Trophoblast cell (in vitro differentiated cells and primary cell): ENCODE results near the gene TF.
A peak's percentile ranks its signal among the peaks of the same experiment; 100 is the strongest.

ENCODE experiments used
- DNase-seq, 2 donors: peaks; one replicate each; pipeline ENCODE4 v3.0.0-alpha.2; 2016
- H2AFZ ChIP-seq: 2 replicates; pipeline ENCODE4 v1.6.1; 2013; ENCODE audit warnings: low read length, moderate library complexity, mild to moderate bottlenecking; ENCODE audit not compliant: insufficient read depth, poor library complexity
- H2AK5ac ChIP-seq: 2 replicates; pipeline ENCODE4 v1.6.1; 2013; ENCODE audit warnings: mild to moderate bottlenecking, low read length
- H2BK120ac ChIP-seq: 2 replicates; pipeline ENCODE4 v1.6.1; 2013; ENCODE audit warnings: low read length, mild to moderate bottlenecking, moderate library complexity; ENCODE audit not compliant: insufficient read depth, poor library complexity
- H2BK12ac ChIP-seq: 2 replicates; pipeline ENCODE4 v1.6.1; 2013; ENCODE audit warnings: mild to moderate bottlenecking, low read length, moderate library complexity
- H2BK5ac ChIP-seq: 2 replicates; pipeline ENCODE4 v1.6.1; 2013; ENCODE audit warnings: low read length, low read depth, moderate library complexity, mild to moderate bottlenecking; ENCODE audit not compliant: poor library complexity
- H3K14ac ChIP-seq: 2 replicates; pipeline ENCODE4 v1.6.1; 2013; ENCODE audit warnings: mild to moderate bottlenecking, low read length
- H3K18ac ChIP-seq: 2 replicates; pipeline ENCODE4 v1.6.1; 2013; ENCODE audit warnings: mild to moderate bottlenecking, low read length
- H3K23ac ChIP-seq: 2 replicates; pipeline ENCODE4 v1.6.1; 2013; ENCODE audit warnings: low read length
- H3K27ac ChIP-seq: 2 replicates; pipeline ENCODE4 v1.5.1; 2013; ENCODE audit warnings: low read depth, mild to moderate bottlenecking, inconsistent platforms, low read length, moderate library complexity
- H3K27me3 ChIP-seq: 2 replicates; pipeline ENCODE4 v1.6.1; 2013; ENCODE audit warnings: inconsistent platforms, mild to moderate bottlenecking, low read length, moderate library complexity; ENCODE audit not compliant: insufficient read depth
- H3K36me3 ChIP-seq, 2 experiments: 1 replicate in 1 of 2; 2 replicates in 1 of 2; pipeline ENCODE4 v1.6.1; 2013; ENCODE audit warnings: low read length in 2 of 2, mild to moderate bottlenecking in 2 of 2, moderate library complexity in 1 of 2; ENCODE audit not compliant: insufficient read depth in 2 of 2, control insufficient read depth in 1 of 2
- H3K4ac ChIP-seq: 2 replicates; pipeline ENCODE4 v1.6.1; 2013; ENCODE audit warnings: low read depth, mild to moderate bottlenecking, low read length, moderate library complexity
- H3K4me1 ChIP-seq, 2 experiments: 1 replicate in 1 of 2; 2 replicates in 1 of 2; pipeline ENCODE4 v1.6.1; 2013; ENCODE audit warnings: low read length in 2 of 2, mild to moderate bottlenecking in 2 of 2, moderate library complexity in 1 of 2; ENCODE audit not compliant: insufficient read depth in 2 of 2, control insufficient read depth in 1 of 2
- H3K4me2 ChIP-seq: 2 replicates; pipeline ENCODE4 v1.6.1; 2013; ENCODE audit warnings: inconsistent platforms, mild to moderate bottlenecking, low read length, moderate library complexity
- H3K4me3 ChIP-seq: 2 replicates; pipeline ENCODE4 v1.5.1; 2013; ENCODE audit warnings: mild to moderate bottlenecking, low read depth, low read length, inconsistent platforms
- H3K79me1 ChIP-seq: one replicate; pipeline ENCODE4 v1.6.1; 2013; ENCODE audit warnings: low read length
- H3K79me2 ChIP-seq: 2 replicates; pipeline ENCODE4 v1.6.1; 2013; ENCODE audit warnings: low read length, mild to moderate bottlenecking; ENCODE audit not compliant: control insufficient read depth, insufficient read depth, poor library complexity
- H3K9ac ChIP-seq: 2 replicates; pipeline ENCODE4 v1.6.1; 2013; ENCODE audit warnings: mild to moderate bottlenecking, low read length
- H3K9me3 ChIP-seq: 2 replicates; pipeline ENCODE4 v1.6.1; 2013; ENCODE audit warnings: low read depth, mild to moderate bottlenecking, control low read depth, inconsistent platforms, low read length; ENCODE audit not compliant: insufficient read depth
- H4K12ac ChIP-seq: 2 replicates; pipeline ENCODE4 v1.6.1; 2013; ENCODE audit warnings: low read depth, mild to moderate bottlenecking, low read length, moderate library complexity
- H4K8ac ChIP-seq: 2 replicates; pipeline ENCODE4 v1.6.1; 2013; ENCODE audit warnings: low read depth, mild to moderate bottlenecking, low read length, moderate library complexity
- H4K91ac ChIP-seq: one replicate; pipeline ENCODE4 v1.6.1; 2013; ENCODE audit warnings: low read depth, mild to moderate bottlenecking, low read length, moderate library complexity
- WGBS: extraction: QIAGEN DNeasy Blood & Tissue Kit; methylation state at CpG from one replicate; pipeline ENCODE4 v1.1.7; 2013; ENCODE audit warnings: missing lambda C conversion rate; ENCODE audit not compliant: insufficient read length, insufficient coverage; ENCODE audit errors: extremely low coverage; 5-methylcytosine and 5-hydroxymethylcytosine counted together

TF gene

GRCh38 chr3:133835418-133835743, 89.2 kb downstream of the TF start:
- no peak overlapping the region for H2BK5ac ChIP-seq
- H3K79me1 ChIP-seq: no peaks in the 10 kb centered on the region
- H3K27ac ChIP-seq: no peak overlapping the region
- H2AK5ac ChIP-seq: no peak overlapping the region
- no peaks in the 10 kb centered on the region for H3K4me1 ChIP-seq
- H3K9ac ChIP-seq: no peak overlapping the region
- no peak overlapping the region for H3K14ac ChIP-seq
- no peak overlapping the region for H3K4ac ChIP-seq
- no peaks in the 10 kb centered on the region for H3K27me3 ChIP-seq
- peaks cover 6% of the 10 kb centered on the region for H3K9me3 ChIP-seq
- no peaks in the 10 kb centered on the region for H3K79me2 ChIP-seq
- peak overlapping the region; percentile 44 for H3K23ac ChIP-seq
- no CpG with 5 or more reads among the region's 3 CpGs for WGBS
- H2BK120ac ChIP-seq: no peak overlapping the region
- no peaks in the 10 kb centered on the region for H3K36me3 ChIP-seq
- H4K8ac ChIP-seq: no peak overlapping the region
- H2AFZ ChIP-seq: no peak overlapping the region
- H3K4me3 ChIP-seq: no peak overlapping the region
- H2BK12ac ChIP-seq: no peak overlapping the region
- no peak overlapping the region for H3K4me2 ChIP-seq
- no peak overlapping the region for H3K18ac ChIP-seq
- no peak overlapping the region for H4K91ac ChIP-seq
- no peak overlapping the region for H4K12ac ChIP-seq
- DNase-seq: no peak

DNA sequence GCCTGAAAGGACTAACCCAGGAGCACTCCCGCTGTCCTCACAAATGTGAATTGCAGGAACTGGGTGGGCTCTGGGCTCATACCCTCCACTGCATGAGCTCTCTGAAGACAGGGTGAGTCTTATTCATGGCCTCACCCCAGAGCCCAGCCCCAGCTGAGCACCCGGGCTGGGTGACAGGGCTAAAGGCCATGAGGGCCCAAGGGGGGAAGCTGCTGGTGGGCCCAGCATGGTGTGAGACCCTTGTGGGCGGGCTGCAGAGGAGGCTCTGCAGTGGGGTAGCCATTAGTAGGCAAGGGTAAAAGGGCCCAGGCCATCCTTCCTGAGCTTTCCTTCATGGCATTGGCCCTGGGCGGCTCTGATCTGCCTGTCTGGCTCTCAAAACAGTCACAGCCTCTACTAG, 89.8 kb downstream of the TF start:
- no CpG with 5 or more reads among the region's 4 CpGs for WGBS
- Histone ChIP-seq H3K4ac (no peak overlapping the region), H4K91ac (no peak overlapping the region), H2AK5ac (no peak overlapping the region), H3K4me1 (no peaks in the 10 kb centered on the region), H3K4me3 (no peak overlapping the region), H3K27me3 (no peaks in the 10 kb centered on the region), H4K12ac (no peak overlapping the region), H3K9ac (no peak overlapping the region), H2BK120ac (no peak overlapping the region), H2BK12ac (no peak overlapping the region), H3K79me2 (no peaks in the 10 kb centered on the region), H3K27ac (no peak overlapping the region), H4K8ac (no peak overlapping the region), H3K79me1 (no peaks in the 10 kb centered on the region), H3K36me3 (no peaks in the 10 kb centered on the region), H3K9me3 (peaks cover 6% of the 10 kb centered on the region), H2BK5ac (no peak overlapping the region), H3K4me2 (no peak overlapping the region), H3K18ac (no peak overlapping the region), H3K23ac (no peak overlapping the region), H2AFZ (no peak overlapping the region), H3K14ac (no peak overlapping the region)
- no peak for DNase-seq

GRCh38 chr3:133836497-133837158, 90.4 kb downstream of the TF start:
- DNase-seq: no peak
- H4K91ac ChIP-seq: no peak overlapping the region
- no peak overlapping the region for H3K18ac ChIP-seq
- H3K79me2 ChIP-seq: no peaks in the 10 kb centered on the region
- H3K27ac ChIP-seq: no peak overlapping the region
- H2AK5ac ChIP-seq: no peak overlapping the region
- H4K12ac ChIP-seq: no peak overlapping the region
- no peaks in the 10 kb centered on the region for H3K4me1 ChIP-seq
- H3K4ac ChIP-seq: no peak overlapping the region
- no peak overlapping the region for H3K14ac ChIP-seq
- H3K23ac ChIP-seq: no peak overlapping the region
- no peak overlapping the region for H2BK12ac ChIP-seq
- H3K79me1 ChIP-seq: no peaks in the 10 kb centered on the region
- H3K36me3 ChIP-seq: no peaks in the 10 kb centered on the region
- H4K8ac ChIP-seq: no peak overlapping the region
- H2AFZ ChIP-seq: no peak overlapping the region
- H3K4me2 ChIP-seq: no peak overlapping the region
- whole genome bisulfite sequencing: no CpG with 5 or more reads among the region's 6 CpGs
- H3K4me3 ChIP-seq: no peak overlapping the region
- no peak overlapping the region for H2BK120ac ChIP-seq
- H3K9ac ChIP-seq: no peak overlapping the region
- H2BK5ac ChIP-seq: no peak overlapping the region
- H3K27me3 ChIP-seq: no peaks in the 10 kb centered on the region
- peaks cover 6% of the 10 kb centered on the region for H3K9me3 ChIP-seq

DNA sequence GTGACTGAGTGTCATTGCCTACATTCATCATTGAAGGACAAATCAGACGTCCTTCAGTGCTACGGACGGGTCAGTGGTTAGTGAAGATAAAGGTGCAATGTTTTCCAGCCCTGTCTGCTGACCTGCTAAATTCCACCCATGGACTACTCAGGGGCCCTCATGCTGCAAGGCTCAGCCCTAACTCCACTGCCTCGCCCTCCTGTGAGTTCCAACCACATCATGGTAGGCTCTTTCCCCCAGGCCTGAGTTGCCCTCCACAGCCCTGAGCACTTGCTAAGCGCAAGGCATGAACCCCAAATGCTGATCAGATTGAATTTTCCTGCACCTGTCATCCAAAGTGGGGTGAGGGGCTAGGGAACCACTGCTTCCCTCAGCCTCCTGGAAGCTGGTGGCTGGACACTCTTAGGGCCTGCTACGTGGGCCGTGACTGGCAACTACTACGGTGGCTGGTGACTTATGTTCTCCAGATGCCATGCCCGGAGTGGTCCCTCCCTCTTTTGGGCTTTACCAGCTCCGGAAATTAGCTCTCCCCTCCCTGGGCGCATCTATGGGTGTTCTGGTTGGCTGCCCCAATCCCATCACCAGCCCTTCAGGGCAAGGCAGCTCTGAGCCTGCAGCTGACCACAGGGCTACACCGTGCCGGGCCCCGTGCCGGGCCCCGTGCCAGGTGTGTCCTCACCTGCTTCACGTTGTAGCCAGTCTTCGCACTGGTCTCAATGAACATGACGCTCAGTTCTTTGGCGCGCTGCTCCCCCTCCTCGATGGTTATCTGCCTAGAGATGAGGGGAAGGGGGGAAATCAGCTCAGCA, 91.5 kb downstream of the TF start:
- no peak overlapping the region for H3K14ac ChIP-seq
- H3K27ac ChIP-seq: no peak overlapping the region
- no peak overlapping the region for H2BK120ac ChIP-seq
- peak overlapping the region; percentile 40 for H3K23ac ChIP-seq
- no peak overlapping the region for H4K91ac ChIP-seq
- no peaks in the 10 kb centered on the region for H3K27me3 ChIP-seq
- H2BK5ac ChIP-seq: no peak overlapping the region
- H3K9me3 ChIP-seq: peaks cover 6% of the 10 kb centered on the region
- no peaks in the 10 kb centered on the region for H3K4me1 ChIP-seq
- no peak overlapping the region for H3K4ac ChIP-seq
- no peaks in the 10 kb centered on the region for H3K79me2 ChIP-seq
- no peaks in the 10 kb centered on the region for H3K36me3 ChIP-seq
- H4K8ac ChIP-seq: no peak overlapping the region
- H3K79me1 ChIP-seq: no peaks in the 10 kb centered on the region
- no peak overlapping the region for H4K12ac ChIP-seq
- H3K4me3 ChIP-seq: no peak overlapping the region
- H2BK12ac ChIP-seq: no peak overlapping the region
- DNase-seq: no peak
- no peak overlapping the region for H2AK5ac ChIP-seq
- H2AFZ ChIP-seq: no peak overlapping the region
- no CpG with 5 or more reads among the region's 22 CpGs for WGBS
- no peak overlapping the region for H3K18ac ChIP-seq
- H3K4me2 ChIP-seq: no peak overlapping the region
- H3K9ac ChIP-seq: no peak overlapping the region
